AG04450 (cell line): ENCODE data around the gene IL22RA1. TPM values are rescaled to one million over a fixed set of nuclear protein-coding genes. Genes with fewer than 3 reads are reported as not detected.

Experiments
- CTCF ChIA-PET: fragments of 300-600, 350-600 bp; formaldehyde crosslinking; extraction: SDS; loops from one replicate; lab custom pipeline; 2022; ENCODE audit warnings: antibody characterized with exemption, inconsistent platforms; lab: Charles Lee
- POLR2A ChIA-PET: fragments of 350-600 bp; formaldehyde crosslinking; extraction: SDS; loops from one replicate; lab custom pipeline; 2021; ENCODE audit warnings: antibody characterized with exemption, inconsistent platforms; lab: Yijun Ruan, JAX
- DNase-seq: peaks from one replicate; pipeline ENCODE4 v3.0.0-alpha.2; 2011; ENCODE audit warnings: low read depth, low spot score
- H3K27ac ChIP-seq: one replicate; pipeline ENCODE4 v1.5.1; 2012; ENCODE audit warnings: low read depth, low read length, control low read depth
- H3K27me3 ChIP-seq: one replicate; pipeline ENCODE4 v1.6.0; 2012; ENCODE audit warnings: low read length; ENCODE audit not compliant: control insufficient read depth, insufficient read depth
- H3K4me3 ChIP-seq: 2 replicates; pipeline ENCODE4 v1.5.1; 2011; ENCODE audit warnings: mild to moderate bottlenecking, low read depth, low read length, control low read depth
- H3K9me3 ChIP-seq: 2 replicates; pipeline ENCODE4 v1.5.1; 2012; ENCODE audit warnings: low read length; ENCODE audit not compliant: control insufficient read depth, insufficient read depth
- polyA plus RNA-seq: library from polyadenylated mRNA; depleted of rRNA; stranded (reverse); fragments of >200 nt; gene quantifications from 2 replicates; pipeline ENCODE4 v1.2.3, GENCODE V29; 2011
- TF ChIP-seq, protein P1 (sequence below): IDR thresholded peaks from 2 replicates; pipeline ENCODE4 v1.5.1; 2011; ENCODE audit warnings: low read depth, low read length, control low read depth, inconsistent platforms

The IL22RA1 gene
- polyA plus RNA-seq, 1 experiment: not detected

DNA sequence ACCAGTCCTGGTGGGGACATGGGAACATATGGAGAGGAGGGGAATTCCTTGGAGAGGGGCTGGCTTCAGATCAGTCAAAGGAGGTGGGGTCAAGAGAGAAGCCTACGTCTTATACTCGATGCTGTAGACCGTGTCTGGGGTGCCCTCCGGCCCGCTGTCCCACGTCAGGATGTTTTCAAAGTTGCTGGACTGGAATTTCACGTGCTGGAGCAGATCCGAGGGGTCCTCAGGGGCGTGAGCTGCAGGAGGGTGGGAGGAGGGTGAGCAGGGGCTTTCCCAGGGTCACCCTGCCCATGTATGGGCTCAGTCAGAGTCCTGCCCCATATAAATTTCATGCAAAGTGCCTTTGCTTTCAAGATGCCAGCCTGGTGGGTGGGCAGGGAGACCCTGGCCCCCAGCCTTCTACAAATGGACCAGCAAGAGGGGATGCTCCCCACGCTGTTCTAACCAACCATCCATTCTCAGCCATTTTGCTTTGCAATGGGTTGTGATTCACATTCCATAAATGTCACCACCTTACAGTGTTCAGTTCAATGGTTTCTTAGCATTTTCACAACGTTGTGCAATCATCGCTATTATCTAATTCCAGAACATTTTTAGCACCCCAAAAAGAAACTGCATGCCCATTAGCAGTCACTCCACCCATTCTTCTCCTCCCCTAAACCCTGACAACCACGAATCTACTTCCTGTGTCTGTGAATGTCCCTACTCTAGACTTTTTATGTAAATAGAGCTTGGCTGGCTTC is 4.3 kb downstream of the IL22RA1 start:
- DNase-seq: no peak
- TF ChIP-seq, protein P1, sequence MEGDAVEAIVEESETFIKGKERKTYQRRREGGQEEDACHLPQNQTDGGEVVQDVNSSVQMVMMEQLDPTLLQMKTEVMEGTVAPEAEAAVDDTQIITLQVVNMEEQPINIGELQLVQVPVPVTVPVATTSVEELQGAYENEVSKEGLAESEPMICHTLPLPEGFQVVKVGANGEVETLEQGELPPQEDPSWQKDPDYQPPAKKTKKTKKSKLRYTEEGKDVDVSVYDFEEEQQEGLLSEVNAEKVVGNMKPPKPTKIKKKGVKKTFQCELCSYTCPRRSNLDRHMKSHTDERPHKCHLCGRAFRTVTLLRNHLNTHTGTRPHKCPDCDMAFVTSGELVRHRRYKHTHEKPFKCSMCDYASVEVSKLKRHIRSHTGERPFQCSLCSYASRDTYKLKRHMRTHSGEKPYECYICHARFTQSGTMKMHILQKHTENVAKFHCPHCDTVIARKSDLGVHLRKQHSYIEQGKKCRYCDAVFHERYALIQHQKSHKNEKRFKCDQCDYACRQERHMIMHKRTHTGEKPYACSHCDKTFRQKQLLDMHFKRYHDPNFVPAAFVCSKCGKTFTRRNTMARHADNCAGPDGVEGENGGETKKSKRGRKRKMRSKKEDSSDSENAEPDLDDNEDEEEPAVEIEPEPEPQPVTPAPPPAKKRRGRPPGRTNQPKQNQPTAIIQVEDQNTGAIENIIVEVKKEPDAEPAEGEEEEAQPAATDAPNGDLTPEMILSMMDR: no peak
- Histone ChIP-seq H3K9me3 (no peaks in the 10 kb centered on the region; the same call in 1 of the 2 replicates), H3K4me3 (no peak overlapping the region), H3K27me3 (peaks cover 41% of the 10 kb centered on the region), H3K27ac (no peak overlapping the region)
- ChIA-PET CTCF (no interaction called here), POLR2A (no interaction called here)

DNA sequence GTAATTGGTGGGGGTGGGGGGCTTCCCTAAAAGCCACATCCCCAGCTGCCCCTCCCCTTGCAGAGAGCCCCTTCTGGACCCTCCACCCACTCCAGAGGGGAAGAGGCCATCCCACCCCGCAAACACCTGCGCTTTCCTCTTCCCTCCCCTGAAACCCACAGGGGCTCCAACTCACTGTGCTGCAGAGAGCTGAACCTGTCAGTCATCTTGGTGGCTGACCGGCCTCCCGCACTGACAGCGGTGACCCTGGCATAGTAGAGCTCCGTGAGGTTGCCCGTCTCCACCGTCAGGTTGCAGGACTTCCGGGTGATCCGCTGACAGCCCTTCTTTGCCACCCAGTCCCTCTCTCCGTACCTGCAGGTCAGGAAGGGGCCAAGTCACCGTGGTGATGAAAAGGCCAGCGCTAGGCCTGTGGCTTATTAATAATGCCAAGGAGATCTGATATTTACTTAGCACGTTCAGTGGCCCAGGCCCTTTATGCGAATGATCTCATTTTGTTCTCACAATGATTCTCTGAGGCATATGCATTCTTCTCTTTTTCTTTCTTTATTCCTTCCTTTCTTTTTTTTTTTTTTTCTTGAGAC is 5.9 kb downstream of the IL22RA1 start:
- Histone ChIP-seq H3K27me3 (peaks cover 31% of the 10 kb centered on the region), H3K27ac (no peak overlapping the region), H3K4me3 (no peak overlapping the region), H3K9me3 (no peaks in the 10 kb centered on the region; the same call in 1 of the 2 replicates)
- no peak for DNase-seq
- TF ChIP-seq, protein P1: no peak
- CTCF ChIA-PET: no interaction called here
- POLR2A ChIA-PET: no interaction called here

DNA sequence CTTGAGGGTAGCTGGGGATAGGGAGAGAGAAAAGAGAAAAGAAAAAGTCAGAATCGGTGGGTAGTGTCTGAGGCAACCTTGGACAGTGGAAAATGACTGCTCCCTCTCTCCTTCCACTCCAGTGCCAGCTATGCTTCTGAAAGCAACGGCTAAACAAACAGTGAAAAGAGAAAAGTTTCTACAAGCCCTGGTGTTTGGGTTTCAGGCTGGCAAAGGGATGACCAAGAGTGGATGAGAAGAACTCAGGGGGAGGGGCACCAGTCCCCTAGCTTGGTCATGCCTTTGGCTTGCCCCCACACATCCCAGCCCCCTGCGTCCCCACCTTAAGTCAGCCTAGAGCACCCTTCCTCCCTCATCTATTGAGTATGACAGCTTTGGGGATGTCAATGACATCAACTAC is 8.6 kb downstream of the IL22RA1 start:
- TF ChIP-seq, protein P1: no peak
- peaks cover 8% of the 10 kb centered on the region for H3K9me3 ChIP-seq
- CTCF ChIA-PET: interaction anchor here (2.2 kb wide), 1 partner anchor 16 kb away, joined by 11 read pairs; no protein-coding TSS in a partner anchor
- no peak for DNase-seq
- no peak overlapping the region for H3K4me3 ChIP-seq
- POLR2A ChIA-PET: no interaction called here
- H3K27ac ChIP-seq: no peak overlapping the region
- H3K27me3 ChIP-seq: peaks cover 24% of the 10 kb centered on the region

DNA sequence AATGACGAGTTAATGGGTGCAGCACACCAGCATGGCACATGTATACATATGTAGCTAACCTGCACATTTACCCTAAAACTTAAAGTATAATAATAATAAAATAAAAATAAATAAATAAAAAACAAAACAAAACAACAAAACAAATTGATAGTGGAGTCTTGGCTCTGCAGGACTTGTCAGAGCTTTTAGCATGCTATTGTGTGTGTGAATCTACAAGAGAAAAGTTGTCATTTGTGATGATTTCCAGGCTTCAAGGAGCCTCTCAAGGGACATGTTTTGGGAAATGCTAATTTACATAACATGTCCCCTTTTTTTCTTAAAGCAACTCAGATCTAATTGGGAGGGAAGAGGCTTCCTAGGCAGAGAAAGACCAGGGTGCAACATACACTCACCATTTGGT is 9.1 kb downstream of the IL22RA1 start:
- POLR2A ChIA-PET: no interaction called here
- TF ChIP-seq, protein P1: no peak

DNA sequence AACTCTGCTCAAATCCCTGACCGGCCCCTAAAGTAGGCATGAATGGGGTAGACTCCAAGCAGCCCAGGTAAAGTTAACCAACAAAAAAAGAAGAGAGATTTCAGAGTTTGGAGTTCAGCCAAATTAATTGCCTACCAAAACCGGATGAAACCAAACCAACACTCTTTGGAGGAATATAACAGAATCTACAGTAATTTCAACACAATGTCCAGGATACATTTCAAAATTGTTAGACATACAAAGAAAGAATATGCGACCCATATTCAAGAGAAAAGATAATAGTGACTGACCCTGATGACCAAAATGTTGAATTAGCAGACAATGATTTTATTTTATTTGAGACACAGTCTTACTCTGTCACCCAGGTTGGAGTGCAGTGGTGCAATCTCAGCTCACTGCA is 12.6 kb downstream of the IL22RA1 start:
- H3K27me3 ChIP-seq: peaks cover 12% of the 10 kb centered on the region
- no peak overlapping the region for H3K27ac ChIP-seq
- POLR2A ChIA-PET: no interaction called here
- DNase-seq: no peak
- CTCF ChIA-PET: no interaction called here
- H3K4me3 ChIP-seq: no peak overlapping the region
- TF ChIP-seq, protein P1: no peak
- H3K9me3 ChIP-seq: peaks cover 8% of the 10 kb centered on the region; the same call in 1 of the 2 replicates

More for the DNA sequence above, 9.1 kb downstream of the IL22RA1 start:
- H3K27me3 ChIP-seq: peaks cover 25% of the 10 kb centered on the region
- peaks cover 8% of the 10 kb centered on the region for H3K9me3 ChIP-seq
- no peak for DNase-seq
- no peak overlapping the region for H3K27ac ChIP-seq
- CTCF ChIA-PET: interaction anchor here (0.7 kb wide), 1 partner anchor 68 kb away, joined by 3 read pairs; no protein-coding TSS in a partner anchor
- no peak overlapping the region for H3K4me3 ChIP-seq
